ENCODE measurements around the gene CSNK2B. TPM values are rescaled to one million over a fixed set of nuclear protein-coding genes. Genes with fewer than 3 reads are reported as not detected.

Gene CSNK2B
- total RNA-seq, 2 experiments from 2014 or later, result 230 to 245 TPM

GRCh38 chr6:31652925-31653724 lies 12.8 kb upstream of the CSNK2B start:
- peak overlapping the region; percentile 5; the same call in 1 of the 2 replicates for H2AFZ ChIP-seq (ENCODE audit: low read length)
- TF ChIP-seq EZH2phosphoT487 (IDR thresholded peaks at IDR 0.05; ENCODE audit: borderline replicate concordance, low read depth, low read length) (no peak), CTCF (conservative IDR thresholded peaks at IDR 0.05; ENCODE audit: low read length) (peak; percentile 59)
- H3K36me3 ChIP-seq (ENCODE audit: insufficient read depth, low read length), result peaks cover 30% of the 10 kb centered on the region
- peaks cover 32% of the 10 kb centered on the region for H3K79me2 ChIP-seq (ENCODE audit: insufficient read depth, low read depth, low read length)
- intact Hi-C loops (cut with micrococcal nuclease; ENCODE audit: unreplicated experiment), result loop anchor here (1.0 kb wide), 4 partner anchors 12 to 111 kb away; partner anchors contain the start of genes ATP6V1G2, DDX39B and PRRC2A
- H3K4me2 ChIP-seq (ENCODE audit: low read length), result peak overlapping the region; percentile 78
- BruUV-seq (replicated peaks), result TSS peak; percentile 99
- DNase-seq (ENCODE audit: low spot score), result peak; percentile 97
- ChIA-PET POLR2A (interaction anchor here (0.6 to 4.0 kb wide), 18 partner anchors 8 to 539 kb away, joined by 3 to 19 read pairs (median 4); partner anchors contain the start of genes C6orf47, CSNK2B, DDX39B and EGFL8), CTCF (ENCODE audit: unreplicated experiment) (interaction anchor here (0.6 kb wide), 1 partner anchor 117 kb away, joined by 8 read pairs; no protein-coding TSS in a partner anchor)
- H3K4me3 ChIP-seq (ENCODE audit: low read depth, low read length, poor library complexity, severe bottlenecking), result peak overlapping the region; percentile 76
- H3K9me3 ChIP-seq (ENCODE audit: low read length), result no peaks in the 10 kb centered on the region
- H4K20me1 ChIP-seq (ENCODE audit: insufficient read depth, low read length), result 0 out of 2 replicates have a peak, but pooled peaks cover 4% of the 10 kb centered on the region
- peak overlapping the region; percentile 75 for H3K27ac ChIP-seq (ENCODE audit: low read depth, low read length, poor library complexity, severe bottlenecking)
- peaks cover 19% of the 10 kb centered on the region for H3K4me1 ChIP-seq (ENCODE audit: insufficient read depth, low read length, poor library complexity, severe bottlenecking)
- H3K9me2 ChIP-seq (ENCODE audit: insufficient read depth, low read length), result no peaks in the 10 kb centered on the region

GRCh38 chr6:31654574-31655348 lies 11.1 kb upstream of the CSNK2B start:
- no peak overlapping the region for H3K4me3 ChIP-seq (ENCODE audit: low read depth, low read length, poor library complexity, severe bottlenecking)
- H2AFZ ChIP-seq (ENCODE audit: low read length), result no peak overlapping the region
- H3K27ac ChIP-seq (ENCODE audit: low read depth, low read length, poor library complexity, severe bottlenecking), result no peak overlapping the region
- DNase-seq (ENCODE audit: low spot score), result no peak
- H3K9me2 ChIP-seq (ENCODE audit: insufficient read depth, low read length), result no peaks in the 10 kb centered on the region
- H3K9me3 ChIP-seq (ENCODE audit: low read length), result no peaks in the 10 kb centered on the region
- H3K4me2 ChIP-seq (ENCODE audit: low read length), result no peak overlapping the region
- peaks cover 14% of the 10 kb centered on the region for H3K36me3 ChIP-seq (ENCODE audit: insufficient read depth, low read length)
- ChIA-PET POLR2A (interaction anchor here (0.6 to 4.0 kb wide), 4 partner anchors 19 to 113 kb away, joined by 3 to 19 read pairs (median 6); partner anchors contain the start of gene DDX39B), CTCF (ENCODE audit: unreplicated experiment) (no interaction called here)
- H3K79me2 ChIP-seq (ENCODE audit: insufficient read depth, low read depth, low read length), result peaks cover 28% of the 10 kb centered on the region
- BruUV-seq (replicated peaks), result no TSS peak
- intact Hi-C loops (cut with micrococcal nuclease; ENCODE audit: unreplicated experiment), result no loop called here
- 0 out of 2 replicates have a peak, but pooled peaks cover 4% of the 10 kb centered on the region for H4K20me1 ChIP-seq (ENCODE audit: insufficient read depth, low read length)
- no peak for TF ChIP-seq EZH2phosphoT487 (IDR thresholded peaks at IDR 0.05; ENCODE audit: borderline replicate concordance, low read depth, low read length)
- TF ChIP-seq CTCF (conservative IDR thresholded peaks at IDR 0.05; ENCODE audit: low read length), result no peak
- peaks cover 35% of the 10 kb centered on the region for H3K4me1 ChIP-seq (ENCODE audit: insufficient read depth, low read length, poor library complexity, severe bottlenecking)
